Fibroblast of pulmonary artery (primary cell): Measurements from ENCODE around the gene JUP.

Source experiments
- DNase-seq: peaks from one replicate; pipeline ENCODE4 v3.0.0-alpha.2; 2010; ENCODE audit warnings: low read depth
- H3K4me3 ChIP-seq: replicated peaks from 2 replicates; pipeline ENCODE4 v1.5.1; 2011; ENCODE audit warnings: low read depth, mild to moderate bottlenecking, control low read depth, low read length, moderate library complexity
- TF ChIP-seq, protein P1 (sequence below): IDR thresholded peaks from 2 replicates; pipeline ENCODE4 v1.5.1; 2011; ENCODE audit warnings: mild to moderate bottlenecking, control low read depth, low read length, inconsistent platforms; ENCODE audit errors: missing control alignments

The JUP gene

DNA sequence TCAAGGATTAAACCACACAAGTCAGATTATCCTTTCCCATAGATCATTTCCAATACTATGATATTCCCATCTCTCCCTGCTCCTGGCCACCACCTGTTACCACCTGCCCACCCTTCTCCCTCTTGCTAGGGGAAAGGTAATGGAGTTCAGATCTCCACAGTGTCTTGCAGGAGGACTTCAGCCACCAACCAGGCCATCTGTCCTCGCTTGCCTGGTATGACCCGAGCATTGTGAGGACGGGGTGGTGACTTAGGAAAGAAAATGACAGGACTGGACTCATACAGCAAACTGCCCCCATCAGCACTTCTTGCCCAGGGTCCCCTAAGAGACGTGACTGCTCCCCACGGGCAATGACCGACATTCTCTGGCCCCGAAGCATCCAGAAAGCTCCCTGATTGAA lies 37.1 kb upstream of the JUP start:
- DNase-seq = no peak
- no peak overlapping the region for H3K4me3 ChIP-seq
- TF ChIP-seq, protein P1, sequence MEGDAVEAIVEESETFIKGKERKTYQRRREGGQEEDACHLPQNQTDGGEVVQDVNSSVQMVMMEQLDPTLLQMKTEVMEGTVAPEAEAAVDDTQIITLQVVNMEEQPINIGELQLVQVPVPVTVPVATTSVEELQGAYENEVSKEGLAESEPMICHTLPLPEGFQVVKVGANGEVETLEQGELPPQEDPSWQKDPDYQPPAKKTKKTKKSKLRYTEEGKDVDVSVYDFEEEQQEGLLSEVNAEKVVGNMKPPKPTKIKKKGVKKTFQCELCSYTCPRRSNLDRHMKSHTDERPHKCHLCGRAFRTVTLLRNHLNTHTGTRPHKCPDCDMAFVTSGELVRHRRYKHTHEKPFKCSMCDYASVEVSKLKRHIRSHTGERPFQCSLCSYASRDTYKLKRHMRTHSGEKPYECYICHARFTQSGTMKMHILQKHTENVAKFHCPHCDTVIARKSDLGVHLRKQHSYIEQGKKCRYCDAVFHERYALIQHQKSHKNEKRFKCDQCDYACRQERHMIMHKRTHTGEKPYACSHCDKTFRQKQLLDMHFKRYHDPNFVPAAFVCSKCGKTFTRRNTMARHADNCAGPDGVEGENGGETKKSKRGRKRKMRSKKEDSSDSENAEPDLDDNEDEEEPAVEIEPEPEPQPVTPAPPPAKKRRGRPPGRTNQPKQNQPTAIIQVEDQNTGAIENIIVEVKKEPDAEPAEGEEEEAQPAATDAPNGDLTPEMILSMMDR = no peak

DNA sequence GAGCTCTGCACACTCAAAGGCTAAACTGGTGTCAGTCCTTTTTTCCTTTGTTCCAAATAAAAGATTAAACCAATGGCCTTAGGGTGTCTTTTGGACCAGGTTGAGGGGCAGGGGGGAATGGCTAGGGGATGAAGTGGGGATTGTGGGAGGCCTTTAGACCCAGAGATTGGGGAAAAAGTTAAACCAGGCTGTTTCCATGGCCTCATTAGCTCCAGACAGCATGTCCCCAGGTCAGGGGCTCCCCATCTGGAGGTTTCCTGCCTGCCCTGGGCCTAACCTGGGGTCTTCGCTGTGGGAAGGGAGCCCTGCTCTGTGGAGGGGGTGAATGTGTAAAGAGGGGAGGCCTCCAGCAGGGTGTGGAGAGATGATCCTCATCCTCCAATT lies 36.6 kb upstream of the JUP start:
- no peak overlapping the region for H3K4me3 ChIP-seq
- DNase-seq = no peak
- TF ChIP-seq, protein P1 = no peak

DNA sequence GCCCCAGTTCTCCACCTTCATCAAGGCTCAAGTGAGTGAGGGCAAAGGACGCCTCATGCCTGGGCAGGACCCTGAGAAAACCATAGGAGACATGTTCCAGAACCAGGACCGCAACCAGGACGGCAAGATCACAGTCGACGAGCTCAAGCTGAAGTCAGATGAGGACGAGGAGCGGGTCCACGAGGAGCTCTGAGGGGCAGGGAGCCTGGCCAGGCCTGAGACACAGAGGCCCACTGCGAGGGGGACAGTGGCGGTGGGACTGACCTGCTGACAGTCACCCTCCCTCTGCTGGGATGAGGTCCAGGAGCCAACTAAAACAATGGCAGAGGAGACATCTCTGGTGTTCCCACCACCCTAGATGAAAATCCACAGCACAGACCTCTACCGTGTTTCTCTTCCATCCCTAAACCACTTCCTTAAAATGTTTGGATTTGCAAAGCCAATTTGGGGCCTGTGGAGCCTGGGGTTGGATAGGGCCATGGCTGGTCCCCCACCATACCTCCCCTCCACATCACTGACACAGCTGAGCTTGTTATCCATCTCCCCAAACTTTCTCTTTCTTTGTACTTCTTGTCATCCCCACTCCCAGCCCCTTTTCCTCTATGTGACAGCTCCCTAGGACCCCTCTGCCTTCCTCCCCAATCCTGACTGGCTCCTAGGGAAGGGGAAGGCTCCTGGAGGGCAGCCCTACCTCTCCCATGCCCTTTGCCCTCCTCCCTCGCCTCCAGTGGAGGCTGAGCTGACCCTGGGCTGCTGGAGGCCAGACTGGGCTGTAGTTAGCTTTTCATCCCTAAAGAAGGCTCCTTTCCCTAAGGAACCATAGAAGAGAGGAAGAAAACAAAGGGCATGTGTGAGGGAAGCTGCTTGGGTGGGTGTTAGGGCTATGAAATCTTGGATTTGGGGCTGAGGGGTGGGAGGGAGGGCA lies 36.0 kb upstream of the JUP start:
- TF ChIP-seq, protein P1 = no peak
- H3K4me3 ChIP-seq = no peak overlapping the region
- DNase-seq = no peak

DNA sequence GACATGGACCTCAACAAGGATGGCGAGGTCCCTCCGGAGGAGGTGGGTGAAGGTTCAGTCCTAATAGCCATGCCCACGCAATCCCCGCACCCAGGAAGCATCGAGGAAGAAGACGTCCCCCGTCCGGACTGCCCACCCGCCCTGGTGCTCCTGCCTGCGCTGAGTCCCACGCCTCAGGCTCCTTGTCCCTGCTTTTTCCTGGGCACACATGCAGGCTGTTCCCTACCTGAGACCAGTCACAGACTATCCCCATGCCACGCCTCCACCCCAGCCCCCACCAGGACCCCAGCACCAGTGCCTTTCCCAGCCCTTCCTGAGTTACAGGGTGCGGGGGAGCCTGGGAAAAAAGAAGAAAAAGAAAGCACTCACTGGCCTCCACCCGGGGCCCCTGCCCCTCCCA lies 35.3 kb upstream of the JUP start:
- H3K4me3 ChIP-seq = no peak overlapping the region
- TF ChIP-seq, protein P1 = no peak
- DNase-seq = no peak

DNA sequence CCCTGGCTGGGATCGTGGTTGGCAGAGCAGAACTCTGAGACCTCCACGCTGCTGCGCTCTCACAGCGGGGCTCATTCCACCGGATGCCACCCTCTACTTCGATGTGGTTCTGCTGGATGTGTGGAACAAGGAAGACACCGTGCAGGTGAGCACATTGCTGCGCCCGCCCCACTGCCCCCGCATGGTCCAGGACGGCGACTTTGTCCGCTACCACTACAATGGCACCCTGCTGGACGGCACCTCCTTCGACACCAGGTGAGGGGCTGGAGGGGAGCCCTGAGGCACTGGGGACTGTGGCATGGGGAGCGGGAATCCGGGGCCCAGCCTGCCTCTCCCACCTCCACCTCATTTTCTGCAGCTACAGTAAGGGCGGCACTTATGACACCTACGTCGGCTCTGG lies 31.5 kb upstream of the JUP start:
- H3K4me3 ChIP-seq = no peak overlapping the region
- TF ChIP-seq, protein P1 = no peak
- no peak for DNase-seq

DNA sequence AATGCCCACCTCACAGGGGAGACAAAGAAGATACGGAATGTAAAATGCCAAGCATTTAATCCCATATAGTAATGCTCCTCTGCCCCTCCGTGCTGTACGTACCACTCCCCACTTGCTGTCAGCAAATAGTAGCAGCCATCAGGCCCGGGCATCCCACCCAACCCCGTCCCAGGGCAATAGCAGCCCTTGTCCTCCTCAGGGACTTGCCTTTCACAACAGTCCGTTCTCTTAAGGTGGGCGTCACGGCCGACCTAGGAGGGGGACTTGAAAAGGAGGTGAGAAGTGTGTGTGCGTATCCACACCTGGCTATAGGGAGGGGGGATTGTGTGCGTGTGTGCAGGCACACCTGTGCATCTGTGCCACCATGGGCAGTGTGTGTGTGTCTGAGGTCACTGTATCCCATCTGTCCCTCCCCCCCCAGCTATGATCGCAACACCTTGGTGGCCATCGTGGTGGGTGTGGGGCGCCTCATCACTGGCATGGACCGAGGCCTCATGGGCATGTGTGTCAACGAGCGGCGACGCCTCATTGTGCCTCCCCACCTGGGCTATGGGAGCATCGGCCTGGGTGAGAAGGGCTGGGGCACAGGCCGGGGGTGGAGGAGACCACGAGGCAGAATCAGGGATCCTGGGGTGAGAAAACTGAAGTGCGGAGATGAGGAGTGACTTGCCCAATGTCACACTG lies 30.3 kb upstream of the JUP start:
- no peak overlapping the region for H3K4me3 ChIP-seq
- TF ChIP-seq, protein P1 = no peak
- no peak for DNase-seq
